NCI-H1048 (cell line): ENCODE measurements around the gene C4orf54.

Experiments used
- DNase-seq: peaks from one replicate; lab custom pipeline; 2025; lab: John Stamatoyannopoulos, UW

The C4orf54 gene

DNA sequence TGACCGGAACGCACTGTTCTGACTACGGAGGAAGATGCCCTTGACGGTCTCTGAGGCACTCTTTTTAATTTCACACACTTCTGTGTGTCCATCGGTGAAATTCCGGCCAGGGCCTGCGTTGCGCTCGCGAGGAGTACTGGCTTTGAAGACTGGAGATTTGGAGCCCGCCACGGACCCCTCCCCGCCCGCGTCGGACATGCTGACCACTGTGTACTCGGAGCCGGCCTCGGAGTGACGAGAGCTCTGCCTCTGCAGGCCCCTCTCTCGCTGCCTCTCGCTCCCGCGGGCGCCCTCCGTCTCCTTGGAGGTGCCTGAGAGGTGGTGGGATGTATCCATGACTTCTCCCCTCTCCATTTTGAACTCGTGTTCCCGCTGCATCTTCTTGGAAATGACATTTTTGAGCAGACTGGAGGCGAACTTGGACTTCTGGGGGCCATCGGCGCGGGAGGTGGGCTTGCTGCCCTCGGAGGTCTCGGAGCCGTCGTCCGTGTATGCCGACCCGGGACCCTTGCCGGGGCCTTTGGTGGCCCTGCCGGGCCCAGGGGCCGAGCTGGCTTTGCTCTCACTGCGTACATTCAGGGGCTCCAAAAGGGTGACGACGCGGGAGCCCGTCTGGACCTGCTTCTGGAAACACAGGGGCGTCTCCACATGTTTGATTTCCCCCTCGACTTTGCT, 5.7 kb downstream of the C4orf54 start:
- no peak for DNase-seq

DNA sequence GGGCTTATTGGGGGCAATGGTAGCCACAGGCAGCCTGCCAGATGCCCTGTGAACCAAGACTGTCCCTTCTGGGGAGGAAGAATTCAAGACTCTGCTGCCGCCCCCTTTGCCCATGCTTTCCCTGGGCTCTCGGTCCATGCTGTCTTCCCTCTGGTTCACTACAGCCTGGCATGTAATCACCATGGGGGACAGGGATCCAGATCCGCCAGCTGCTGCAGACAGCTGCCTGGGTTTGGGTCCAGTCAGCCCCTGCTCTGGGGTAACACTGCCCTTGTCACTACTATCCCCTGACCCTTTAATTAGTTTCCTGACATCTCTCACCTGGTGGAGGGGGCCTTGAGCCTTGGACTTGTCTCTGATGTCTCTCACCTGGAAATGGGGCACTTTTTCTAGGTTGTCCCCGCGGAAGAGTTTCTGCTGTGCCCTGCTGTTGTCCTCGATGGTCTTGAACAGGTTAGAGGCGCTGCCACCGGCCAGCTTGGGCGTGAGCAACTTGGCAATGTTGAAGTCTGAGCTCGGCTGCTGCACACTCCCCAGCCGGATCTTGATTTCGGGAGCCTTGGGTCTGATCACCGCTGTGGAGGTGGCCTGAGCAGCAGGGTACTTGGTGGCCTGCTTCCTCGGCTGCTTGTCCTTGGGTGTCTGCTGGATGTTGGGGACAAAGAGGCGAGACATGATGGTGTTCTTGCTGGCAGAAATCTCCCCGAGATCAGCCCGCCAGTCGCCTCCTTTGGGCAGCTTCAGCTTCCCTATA, 6.4 kb downstream of the C4orf54 start:
- DNase-seq, result no peak

DNA sequence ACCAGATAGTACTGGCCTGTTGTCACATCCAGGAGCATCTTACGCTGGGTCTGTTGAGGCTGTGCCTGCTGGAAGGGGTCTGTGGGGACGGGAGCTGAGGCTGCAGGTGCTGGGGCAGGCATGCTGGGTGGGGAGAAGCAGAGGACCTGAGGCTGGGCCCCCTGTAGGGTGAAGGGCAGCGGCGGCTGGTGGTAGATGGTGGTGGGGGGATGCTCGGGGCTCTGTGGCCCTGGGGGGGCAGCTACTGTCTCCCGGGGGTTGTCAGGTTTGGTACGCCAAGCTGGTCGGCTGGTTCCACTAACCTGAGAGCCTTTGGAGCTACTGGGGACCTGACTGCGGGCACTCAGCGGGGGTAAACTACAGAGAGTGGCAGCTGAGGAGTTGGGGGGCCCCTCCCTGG, 7.8 kb downstream of the C4orf54 start:
- no peak for DNase-seq

DNA sequence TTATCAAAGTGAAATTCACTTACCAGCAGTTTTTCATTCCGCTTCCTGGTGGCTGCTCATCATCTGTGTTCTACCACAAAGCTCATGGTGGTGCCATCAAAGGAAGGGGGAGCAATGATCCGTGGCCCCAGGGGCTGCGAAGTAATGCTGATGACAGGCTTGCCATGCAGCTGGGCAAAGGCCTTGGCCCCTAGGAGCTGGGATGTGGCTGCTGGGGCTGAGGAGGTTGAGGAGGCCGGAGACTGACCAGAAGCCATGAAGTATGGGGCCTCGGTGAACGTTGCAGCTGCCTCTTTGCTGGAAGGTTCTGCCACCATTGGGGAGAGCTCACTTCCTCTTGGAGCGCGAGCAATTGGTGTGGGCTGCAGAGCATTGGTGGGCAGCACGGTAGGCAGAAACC, 8.4 kb downstream of the C4orf54 start:
- DNase-seq, result no peak

GRCh38 chr4:99648321-99648720, 9.3 kb downstream of the C4orf54 start:
- no peak for DNase-seq

DNA sequence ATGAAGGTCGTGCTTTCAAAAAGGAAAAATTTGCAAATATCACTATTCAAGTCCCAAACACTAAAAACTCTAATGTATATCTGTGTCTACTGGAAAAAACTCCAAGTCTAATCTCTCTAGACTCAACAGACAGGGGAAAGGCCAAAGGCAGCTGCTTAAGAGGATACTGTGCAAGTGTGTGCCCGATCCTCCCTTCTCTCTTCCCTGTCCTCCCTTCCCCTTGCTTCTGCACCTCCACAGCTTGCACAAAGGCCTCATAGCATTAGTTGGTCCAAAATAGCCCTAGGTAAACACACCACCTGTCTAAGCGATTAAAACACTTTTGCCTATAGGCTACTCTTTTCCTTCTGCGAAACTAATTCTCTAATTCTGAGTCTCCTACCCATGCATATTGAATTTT, 10.6 kb downstream of the C4orf54 start:
- DNase-seq, result no peak

- no peak for DNase-seq
These were observed 12.0 kb downstream of the C4orf54 start for GRCh38 chr4:99645638-99646037.

- DNase-seq, result no peak
These were observed 12.6 kb downstream of the C4orf54 start for GRCh38 chr4:99645036-99645435.

DNA sequence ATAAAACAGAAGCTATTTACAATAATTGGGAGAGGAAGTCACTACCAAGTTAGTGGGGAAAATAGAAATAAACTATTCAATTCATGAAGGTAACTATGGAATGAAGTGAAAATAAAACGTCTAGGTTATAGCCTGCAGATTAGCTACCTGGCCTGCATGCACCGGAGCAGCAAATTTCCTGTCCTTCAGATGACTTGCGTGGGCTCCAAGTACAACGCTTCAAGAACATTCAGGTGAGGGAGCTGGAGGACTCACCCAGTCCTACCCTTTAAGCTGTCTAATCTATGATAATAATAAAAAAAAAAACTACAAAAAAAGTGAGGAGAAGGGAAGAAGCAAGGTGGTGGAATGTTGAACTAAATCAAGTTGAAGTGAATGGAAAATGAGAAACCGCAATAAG, 13.2 kb downstream of the C4orf54 start:
- no peak for DNase-seq

- DNase-seq, result no peak
These were observed 14.7 kb downstream of the C4orf54 start for GRCh38 chr4:99642725-99643489.

- no peak for DNase-seq
These were observed 17.0 kb downstream of the C4orf54 start for GRCh38 chr4:99640676-99641075.

- DNase-seq, result no peak
These were observed 20.5 kb downstream of the C4orf54 start for GRCh38 chr4:99637174-99637573.

GRCh38 chr4:99636422-99636821, 21.2 kb downstream of the C4orf54 start:
- no peak for DNase-seq

- DNase-seq, result no peak
These were observed 22.0 kb downstream of the C4orf54 start for GRCh38 chr4:99635601-99636000.

DNA sequence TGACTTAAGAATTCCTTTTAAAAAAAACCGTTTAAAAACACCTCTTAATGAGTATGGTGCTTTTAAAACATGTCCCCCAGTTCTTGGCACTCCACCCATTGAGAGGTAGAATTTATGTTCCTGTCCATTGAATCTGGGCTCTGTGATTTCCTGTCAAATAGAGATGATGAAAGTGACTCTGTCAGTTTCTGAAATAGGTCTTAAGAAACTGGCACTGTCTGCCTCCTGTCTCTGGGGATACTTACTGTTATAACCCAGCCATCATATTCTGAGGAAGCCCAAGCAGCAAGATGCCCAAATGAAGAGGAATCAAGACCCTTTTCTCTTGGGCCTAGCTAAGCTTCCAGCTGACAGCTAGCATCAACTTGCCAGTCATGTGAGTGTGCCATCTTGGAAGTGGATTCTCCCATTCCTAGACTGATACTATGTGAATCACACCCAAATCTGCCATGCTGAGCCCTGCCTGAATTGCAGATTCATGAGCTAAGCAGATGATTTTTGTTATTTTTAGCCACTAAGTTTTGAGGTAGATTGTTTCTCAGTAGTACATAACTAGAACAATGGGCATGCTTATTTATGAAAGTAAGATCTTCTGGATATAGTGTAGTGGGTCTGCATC, 22.8 kb downstream of the C4orf54 start:
- no peak for DNase-seq

GRCh38 chr4:99633772-99634171, 23.9 kb downstream of the C4orf54 start:
- no peak for DNase-seq

- DNase-seq, result no peak
These were observed 26.7 kb downstream of the C4orf54 start for GRCh38 chr4:99630857-99631360.

DNA sequence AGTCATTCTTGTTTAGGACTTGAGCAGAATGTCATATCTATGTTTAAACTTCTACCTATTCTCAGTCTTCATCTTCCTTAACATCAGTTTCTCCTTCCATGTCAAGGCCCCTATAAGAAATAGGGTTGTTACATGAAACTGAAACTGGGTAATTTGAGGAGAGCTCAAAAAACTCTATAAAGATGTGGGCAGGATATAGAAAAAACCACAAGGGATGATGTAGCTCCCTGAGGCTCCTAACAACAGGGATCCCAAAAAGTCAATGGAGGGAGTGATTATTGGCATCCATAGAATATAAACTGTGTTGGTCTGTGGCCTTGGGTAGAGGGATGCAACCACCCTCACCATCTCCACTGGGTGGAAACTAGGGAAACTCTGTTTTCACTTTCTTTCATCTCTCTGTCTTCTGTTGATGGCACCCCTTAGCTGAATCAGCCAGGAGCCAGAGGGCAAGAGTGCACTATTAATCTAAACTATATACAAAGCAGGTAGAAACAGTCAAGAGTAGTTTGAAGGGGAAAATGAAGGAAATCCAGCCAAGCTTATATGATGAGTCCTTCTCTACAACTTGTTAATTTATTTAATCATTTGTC, 27.6 kb downstream of the C4orf54 start:
- DNase-seq, result no peak

DNA sequence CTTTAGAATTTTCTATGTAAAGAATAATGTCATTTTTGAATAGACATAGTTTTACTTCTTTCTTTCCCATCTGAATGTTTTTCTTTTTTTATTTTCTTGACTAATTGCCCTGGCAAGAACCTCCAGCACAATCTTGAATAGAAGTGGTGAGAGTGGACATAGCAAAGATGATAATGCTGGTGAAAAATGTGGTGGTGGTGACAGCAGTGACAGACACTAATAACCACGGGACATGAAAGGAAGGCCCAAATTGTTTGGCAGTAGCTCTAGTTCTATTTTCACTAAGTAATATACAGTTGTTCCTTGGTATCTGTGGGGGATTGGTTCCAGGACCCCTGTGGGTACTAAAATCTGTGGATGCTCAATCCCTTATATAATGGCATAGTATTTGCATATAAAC, 29.6 kb downstream of the C4orf54 start:
- DNase-seq, result no peak

DNA sequence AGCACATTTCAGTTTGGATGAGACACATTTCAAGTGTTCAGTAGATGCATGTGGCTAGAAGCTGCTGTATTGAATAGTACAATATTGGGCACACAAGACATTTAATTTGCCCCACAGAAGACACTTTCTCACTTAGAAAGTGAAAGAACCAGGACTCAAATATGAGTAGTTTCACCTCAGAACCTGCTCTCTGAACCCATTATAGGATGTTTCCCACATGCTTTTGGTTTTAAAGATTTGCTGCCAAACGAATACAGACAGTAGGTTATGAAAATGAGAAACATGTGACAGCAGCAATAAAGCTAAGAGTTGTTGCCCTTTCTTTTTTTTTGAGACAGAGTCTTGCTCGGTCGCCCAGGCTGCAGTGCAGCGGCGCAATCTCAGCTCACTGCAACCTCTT, 32.3 kb downstream of the C4orf54 start:
- no peak for DNase-seq

DNA sequence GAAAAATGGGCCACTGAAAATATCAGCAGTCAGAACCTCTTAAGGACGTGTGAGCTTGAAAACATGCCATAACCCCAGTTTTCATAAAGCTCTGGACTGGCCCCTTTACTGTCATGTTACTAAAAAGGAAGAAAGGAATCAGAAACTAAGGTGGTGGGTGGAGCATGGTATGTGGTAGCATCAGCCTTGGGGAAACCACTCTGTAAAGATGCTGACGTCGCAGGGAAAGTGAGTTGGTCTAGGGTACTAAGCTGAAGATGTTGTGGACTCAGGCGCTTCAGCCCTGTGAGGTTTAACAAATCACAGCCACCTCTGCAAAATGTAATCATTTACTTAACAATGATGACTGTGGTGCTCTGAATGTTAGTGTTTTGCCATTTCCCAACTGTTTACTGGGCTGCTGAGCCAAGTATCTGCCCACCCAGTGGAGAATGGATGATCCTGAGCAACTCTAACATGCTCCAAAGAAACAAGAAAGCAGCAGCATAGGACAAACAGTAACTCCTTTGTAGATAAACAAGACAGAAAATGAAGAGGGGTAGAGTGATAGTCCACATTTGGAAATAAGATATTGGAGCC, 33.4 kb downstream of the C4orf54 start:
- DNase-seq, result no peak

GRCh38 chr4:99622341-99622740, 35.3 kb downstream of the C4orf54 start:
- DNase-seq, result no peak
